ENCODE measurements around the gene CALCA.
"Not testable (repeated sequence)": the region's sequence is repeated elsewhere in the genome, so short reads cannot be mapped to it uniquely, and the experiment has no call there.

The CALCA gene

GRCh38 chr11:14971865-14972580, at the start of gene CALCA:
CALCA (minus strand) TSS chr11:14972351; CDS start chr11:14971192, 1,159 bp downstream.
- DNase-seq (ENCODE audit: low spot score) = no peak

DNA sequence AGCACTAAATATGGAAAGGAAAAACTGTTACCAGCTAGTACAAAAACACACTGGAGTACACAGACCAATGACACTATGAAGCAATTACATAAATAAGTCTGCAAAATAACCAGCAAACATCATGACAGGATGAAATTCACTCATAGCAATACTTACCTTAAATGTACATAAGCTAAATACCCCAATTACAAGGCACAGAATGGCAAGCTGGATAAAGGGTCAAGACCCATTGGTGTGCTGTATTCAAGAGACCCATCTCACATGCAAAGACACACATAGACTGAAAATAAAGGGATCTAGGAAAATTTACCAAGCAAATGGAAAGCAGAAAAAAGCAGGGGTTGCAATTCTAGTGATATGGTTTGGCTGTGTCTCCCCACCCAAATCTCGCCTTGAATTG, 44.0 kb upstream of the CALCA start:
- DNase-seq (ENCODE audit: low spot score) = no peak

- no peak for DNase-seq (ENCODE audit: low spot score)
These were observed 39.7 kb upstream of the CALCA start for GRCh38 chr11:15011776-15012345.

- no peak for DNase-seq (ENCODE audit: low spot score)
These were observed 38.7 kb upstream of the CALCA start for GRCh38 chr11:15010865-15011264.

DNA sequence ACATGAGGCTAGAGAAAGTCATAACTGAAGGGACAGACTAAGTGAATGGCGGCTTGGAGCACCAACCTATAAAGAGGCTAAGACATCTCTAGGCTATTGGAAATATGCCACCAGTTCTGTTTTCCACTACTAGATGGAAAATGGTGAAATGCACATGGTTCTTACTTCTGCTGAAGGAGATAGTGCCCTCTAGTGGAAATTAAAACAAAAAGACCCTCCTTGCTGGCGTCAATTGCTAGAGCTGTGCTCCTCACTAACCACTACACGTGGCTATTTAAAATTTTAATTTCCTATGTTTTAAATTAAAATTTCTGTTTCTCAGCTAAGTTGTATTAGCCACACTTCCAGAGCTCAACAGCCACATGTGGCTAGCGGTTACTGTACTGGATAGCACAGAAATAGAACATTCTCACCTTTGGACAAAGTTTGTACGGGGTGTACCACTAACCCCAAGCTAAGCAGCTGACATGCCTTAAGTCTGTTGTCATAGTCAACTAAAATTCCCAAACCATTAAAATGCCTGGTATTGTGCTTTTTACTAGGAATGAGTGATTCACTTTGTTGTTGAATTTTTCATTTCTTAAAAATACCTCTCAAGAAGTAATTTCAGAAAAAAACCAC, 34.1 kb upstream of the CALCA start:
- no peak for DNase-seq (ENCODE audit: low spot score)

DNA sequence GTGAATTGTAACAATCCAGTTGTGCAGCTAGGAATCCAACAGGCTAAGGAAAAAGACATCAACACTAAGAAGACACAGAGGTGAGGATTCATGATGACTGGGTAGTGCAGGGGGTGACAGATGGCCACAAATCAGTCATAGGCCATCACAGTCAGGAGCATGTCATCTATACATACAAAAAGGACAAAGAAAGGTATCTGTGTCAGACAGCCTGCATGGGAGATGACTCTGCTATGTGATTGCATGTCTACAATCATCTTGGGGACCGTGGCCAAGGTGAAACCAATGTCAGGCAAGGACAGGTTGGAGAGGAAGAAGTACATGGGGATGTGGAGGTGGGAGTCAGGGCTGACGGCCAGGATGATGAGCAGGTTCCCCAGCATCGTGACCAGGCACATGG, 16.0 kb upstream of the CALCA start:
- DNase-seq (ENCODE audit: low spot score) = not testable (repeated sequence)

DNA sequence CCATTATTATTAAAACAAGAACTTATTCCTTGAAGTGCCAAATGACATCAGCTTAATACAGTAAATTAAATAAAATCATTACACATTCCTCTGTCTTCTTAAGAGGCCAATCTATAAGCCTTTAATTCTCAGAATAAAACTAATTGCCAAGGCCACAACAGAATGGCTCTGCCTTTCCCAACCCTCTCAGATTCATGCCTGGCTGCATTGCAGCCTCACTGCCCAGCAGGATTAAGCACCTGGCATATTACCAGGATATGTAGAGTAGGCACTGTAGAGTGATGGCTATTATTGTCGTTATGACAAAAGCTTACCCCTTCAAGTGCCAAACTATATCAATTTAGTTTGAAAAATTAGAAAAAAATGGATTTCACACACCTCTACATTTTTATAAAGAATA, 9.4 kb upstream of the CALCA start:
- no peak for DNase-seq (ENCODE audit: low spot score)

DNA sequence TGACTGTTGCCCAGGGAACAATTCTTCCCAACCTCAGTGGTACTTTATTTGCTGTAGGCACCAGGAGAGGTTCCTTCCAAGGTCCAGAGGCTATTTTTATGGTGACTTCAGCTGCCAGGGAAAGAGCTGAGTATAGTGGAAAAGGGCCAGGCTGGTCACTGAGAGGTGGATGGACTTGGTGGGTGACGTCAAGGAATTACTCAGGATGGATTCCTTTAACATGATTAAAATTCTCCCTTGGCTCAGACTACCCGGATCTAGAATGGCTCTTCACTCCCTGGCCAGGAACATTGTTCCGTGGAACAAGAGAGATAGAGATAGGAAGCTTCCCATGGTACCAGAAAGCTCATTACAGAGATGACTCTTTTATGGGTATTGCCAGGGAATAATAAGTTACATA, 8.7 kb upstream of the CALCA start:
- no peak for DNase-seq (ENCODE audit: low spot score)

GRCh38 chr11:14977101-14977880, 5.1 kb upstream of the CALCA start:
- DNase-seq (ENCODE audit: low spot score) = no peak

GRCh38 chr11:14975252-14975587, 3.1 kb upstream of the CALCA start:
- DNase-seq (ENCODE audit: low spot score) = no peak

GRCh38 chr11:14974515-14975251, 2.5 kb upstream of the CALCA start:
- DNase-seq (ENCODE audit: low spot score) = no peak

DNA sequence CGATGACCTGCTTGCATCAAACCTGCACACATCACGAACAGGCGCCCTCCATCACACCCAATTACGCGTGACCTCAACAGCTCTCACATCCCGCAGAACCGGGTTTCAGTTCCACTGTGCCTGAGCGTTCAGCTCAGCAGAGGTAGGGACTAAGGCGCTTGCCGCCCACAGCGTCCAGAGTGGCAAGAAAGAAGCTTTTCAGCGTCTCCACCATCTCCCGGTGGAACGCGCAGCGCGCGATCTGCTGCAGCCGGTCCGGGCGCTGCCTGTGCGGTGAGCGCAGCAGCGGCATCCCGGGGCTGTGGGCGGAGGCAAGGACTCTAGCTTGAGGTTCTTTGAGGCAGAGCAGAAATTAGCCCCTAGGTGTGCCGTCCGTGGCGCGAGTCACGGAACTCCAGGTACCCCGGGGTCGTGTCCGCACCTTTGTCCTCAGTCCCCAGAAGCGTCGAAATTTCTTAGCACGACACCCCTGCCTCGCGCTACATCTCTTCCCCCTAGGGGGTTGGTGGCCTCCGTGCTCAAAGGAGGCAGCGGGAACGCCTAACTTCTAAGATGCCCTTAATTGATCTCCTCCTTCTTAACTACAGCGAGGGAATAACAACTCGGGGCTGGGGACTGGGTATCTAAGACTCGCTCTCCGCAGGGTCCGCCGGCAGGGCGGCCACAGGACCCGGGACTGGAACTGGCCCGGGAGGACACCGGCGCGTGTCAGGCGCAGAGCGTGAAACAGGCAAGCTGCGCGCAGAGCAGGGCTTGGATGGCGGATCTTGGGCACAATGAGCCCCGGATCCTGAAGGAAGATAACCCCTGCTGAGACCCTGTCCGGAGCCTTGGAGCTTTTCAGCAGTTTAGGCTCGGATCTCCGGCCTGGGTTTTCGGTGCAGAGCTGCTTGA, 1.7 kb upstream of the CALCA start:
- DNase-seq (ENCODE audit: low spot score) = no peak

GRCh38 chr11:14972581-14973495, 687 bp upstream of the CALCA start:
- DNase-seq (ENCODE audit: low spot score) = no peak

DNA sequence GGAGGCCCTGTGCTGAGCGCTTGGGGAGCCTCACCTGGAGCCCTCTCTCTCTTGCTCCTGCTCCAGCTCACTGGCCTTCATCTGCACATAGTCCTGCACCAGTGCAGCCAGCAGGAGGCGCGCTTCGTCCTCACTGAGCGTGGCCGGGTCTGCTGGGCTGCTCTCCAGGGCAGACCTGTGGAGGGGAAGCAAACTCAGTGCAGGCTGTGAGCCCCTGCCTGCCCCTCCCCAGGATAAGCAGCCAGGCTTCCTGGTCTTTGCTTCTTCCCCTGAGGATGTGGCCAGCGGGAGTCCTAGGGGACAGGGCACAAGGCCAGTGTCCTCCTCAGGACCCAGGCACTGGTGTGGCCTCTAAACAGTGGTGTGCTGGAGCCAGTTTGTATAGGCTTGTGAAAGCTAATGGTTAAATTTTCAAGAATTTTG, 2.2 kb downstream of the CALCA start:
- no peak for DNase-seq (ENCODE audit: low spot score)

- DNase-seq (ENCODE audit: low spot score) = no peak
These were observed 4.4 kb downstream of the CALCA start for GRCh38 chr11:14967581-14968243.

DNA sequence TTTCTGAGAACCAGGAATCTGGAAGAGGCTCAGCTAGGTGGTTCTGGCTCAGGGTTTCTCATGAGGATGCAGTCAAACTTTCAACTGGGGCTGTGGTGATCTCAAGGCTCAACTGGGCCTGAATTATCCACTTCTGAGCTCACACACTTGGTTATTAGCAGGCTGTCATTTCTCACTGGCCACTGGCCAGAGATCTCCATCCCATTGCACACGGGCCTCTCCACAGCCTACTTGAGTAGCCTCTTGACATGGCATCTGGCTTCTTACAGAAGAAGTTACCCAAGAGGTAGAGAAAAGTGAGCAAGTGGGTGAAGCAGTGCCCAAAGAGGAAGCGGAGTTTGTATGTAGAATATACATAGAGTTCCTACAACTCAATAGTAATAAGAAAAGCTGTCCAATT, 16.0 kb downstream of the CALCA start:
- DNase-seq (ENCODE audit: low spot score) = no peak

DNA sequence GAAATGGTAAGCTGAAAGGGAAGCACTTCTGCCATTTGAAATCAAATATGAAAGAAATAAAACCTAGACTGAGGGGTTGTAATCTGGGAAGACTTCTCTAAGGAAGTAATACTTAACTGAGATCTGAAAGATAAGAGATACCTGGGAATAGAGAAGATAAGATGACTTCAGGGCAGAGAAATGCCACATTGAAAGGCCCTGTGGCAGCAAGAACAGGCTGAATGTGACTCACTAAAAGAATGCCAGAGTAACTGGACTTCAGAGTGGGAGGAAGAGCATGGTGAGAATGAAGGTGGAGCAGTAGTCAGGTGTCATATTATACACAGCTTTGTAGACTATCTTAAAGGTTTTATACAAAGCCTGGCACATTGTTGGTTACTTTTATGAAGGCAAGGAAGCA, 17.6 kb downstream of the CALCA start:
- no peak for DNase-seq (ENCODE audit: low spot score)

DNA sequence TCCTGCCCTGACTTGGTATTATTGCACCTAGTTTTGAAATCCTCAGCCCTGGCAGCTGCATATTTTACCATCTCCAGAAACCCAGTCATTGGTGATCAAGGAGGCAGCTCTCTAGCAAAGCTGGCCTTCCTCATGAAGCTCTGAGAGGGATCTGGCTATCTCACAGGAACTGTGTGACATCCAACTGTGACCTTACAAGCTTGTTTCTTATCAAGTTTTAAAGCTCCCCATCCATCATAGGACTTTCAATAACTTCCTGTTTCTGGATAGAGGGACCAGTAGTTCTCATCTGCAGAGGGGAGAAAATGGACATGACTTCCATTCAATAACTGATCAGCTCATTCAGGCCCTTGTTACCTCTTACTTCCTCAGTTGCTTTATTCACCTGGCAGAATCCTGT, 18.2 kb downstream of the CALCA start:
- no peak for DNase-seq (ENCODE audit: low spot score)

DNA sequence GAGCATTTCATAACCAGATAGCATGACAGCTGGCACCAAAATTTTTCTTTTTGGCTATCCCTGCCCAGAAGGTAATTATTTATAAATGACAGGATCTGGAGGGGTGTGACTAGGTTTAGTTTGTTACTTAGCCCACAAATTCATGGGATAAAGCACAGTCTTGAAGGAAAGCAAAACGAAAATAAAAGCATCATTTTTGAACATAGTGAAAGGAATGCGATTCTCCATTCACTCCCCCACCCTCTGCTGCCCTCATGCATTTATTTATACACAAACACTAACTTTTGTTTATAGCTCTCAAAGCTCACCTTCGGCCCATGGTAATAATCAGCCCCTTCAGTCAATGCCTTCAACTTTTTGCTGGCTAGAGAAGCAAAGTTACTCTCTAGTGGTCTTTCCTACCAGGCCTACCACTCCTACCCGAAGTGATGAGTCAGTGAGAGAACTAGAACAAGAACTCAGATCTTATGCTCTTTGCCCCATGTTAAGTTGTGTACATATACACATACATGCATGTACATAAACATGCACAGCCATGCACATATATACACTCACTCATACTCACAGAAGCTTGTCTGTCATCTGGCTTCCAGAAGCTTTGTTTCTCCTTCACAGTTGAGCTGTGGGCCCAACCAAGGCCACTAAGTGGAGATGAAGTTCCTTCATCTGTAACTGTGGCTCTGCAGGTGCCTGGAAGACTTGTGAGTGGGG, 22.6 kb downstream of the CALCA start:
- no peak for DNase-seq (ENCODE audit: low spot score)
